Measurements from ENCODE around the gene QSOX2.

GRCh38 chr9:136286987-136287379, 41.4 kb upstream of the QSOX2 start:
- TF ChIP-seq CTCF (IDR thresholded peaks at IDR 0.05) = no peak
- no peak for TF ChIP-seq POLR2AphosphoS5 (IDR thresholded peaks at IDR 0.05)
- TF ChIP-seq EP300 (IDR thresholded peaks at IDR 0.05) = no peak
- no peak for TF ChIP-seq POLR2A (IDR thresholded peaks at IDR 0.05)
